Stimulated activated effector memory CD8-positive, alpha-beta T cell treated with anti-CD3 and anti-CD28 coated beads, Interleukin-12 subunit alpha, Interleukin-12 subunit beta, amount 100 ng/mL, for 72 hours (primary cell): ENCODE measurements around the gene MED10.

ENCODE experiments used
- ATAC-seq: fragments of 150-1000 bp; cut with Tn5 transposase; 2 replicates; pipeline ENCODE4 v1.10.0; 2021
- DNase-seq, 2 donors: peaks; one replicate each; pipeline ENCODE4 v3.0.0; 2021 to 2022; ENCODE audit warnings: low spot score in 2 of 2
- H3K27ac Mint-ChIP-seq: one replicate; pipeline ENCODE4 v1.8.0; 2022; ENCODE audit warnings: mild to moderate bottlenecking, mixed read lengths
- H3K36me3 Mint-ChIP-seq: one replicate; pipeline ENCODE4 v1.8.0; 2022; ENCODE audit warnings: mild to moderate bottlenecking, mixed read lengths
- H3K4me1 Mint-ChIP-seq: one replicate; pipeline ENCODE4 v1.8.0; 2022; ENCODE audit warnings: mixed read lengths
- H3K4me3 Mint-ChIP-seq: one replicate; pipeline ENCODE4 v1.8.0; 2022; ENCODE audit warnings: mild to moderate bottlenecking, mixed read lengths
- H3K9me3 Mint-ChIP-seq: one replicate; pipeline ENCODE4 v1.8.0; 2022; ENCODE audit warnings: mixed read lengths

Gene MED10

GRCh38 chr5:6377905-6378765 is at the start of gene MED10:
MED10 (minus strand) TSS chr5:6378547; CDS start chr5:6378483, 64 bp downstream.
- DNase-seq (peak; percentile 87 to 96), ATAC-seq (peak; percentile 94)
- Mint-ChIP-seq H3K27ac (peak within 1 kb of the TSS; percentile 98), H3K4me3 (peak within 1 kb of the TSS; percentile 98), H3K36me3 (peaks cover 62% of the 10 kb centered on the region), H3K4me1 (peaks cover 52% of the 10 kb centered on the region), H3K9me3 (no peaks in the 10 kb centered on the region)

GRCh38 chr5:6427694-6428093 is 49.3 kb upstream of the MED10 start:
- H3K36me3 Mint-ChIP-seq, result no peaks in the 10 kb centered on the region
- no peak for ATAC-seq
- H3K9me3 Mint-ChIP-seq, result no peaks in the 10 kb centered on the region

GRCh38 chr5:6424700-6425099 is 46.4 kb upstream of the MED10 start:
- DNase-seq (no peak), ATAC-seq (no peak)
- H3K9me3 Mint-ChIP-seq, result no peaks in the 10 kb centered on the region
- H3K27ac Mint-ChIP-seq, result no peak overlapping the region
- no peaks in the 10 kb centered on the region for H3K4me1 Mint-ChIP-seq
- no peak overlapping the region for H3K4me3 Mint-ChIP-seq
- no peaks in the 10 kb centered on the region for H3K36me3 Mint-ChIP-seq

More at GRCh38 chr5:6427694-6428093, 49.3 kb upstream of the MED10 start:
- Mint-ChIP-seq H3K4me1 (no peaks in the 10 kb centered on the region), H3K27ac (no peak overlapping the region), H3K4me3 (no peak overlapping the region)
- DNase-seq, result no peak

- Mint-ChIP-seq H3K27ac (no peak overlapping the region), H3K9me3 (no peaks in the 10 kb centered on the region), H3K36me3 (no peaks in the 10 kb centered on the region), H3K4me1 (no peaks in the 10 kb centered on the region), H3K4me3 (no peak overlapping the region)
- peak; percentile 24 for ATAC-seq
- DNase-seq, result no peak
Observed at GRCh38 chr5:6424110-6424659, 45.8 kb upstream of the MED10 start.

- H3K4me3 Mint-ChIP-seq, result no peak overlapping the region
- H3K4me1 Mint-ChIP-seq, result no peaks in the 10 kb centered on the region
- H3K9me3 Mint-ChIP-seq, result no peaks in the 10 kb centered on the region
- no peaks in the 10 kb centered on the region for H3K36me3 Mint-ChIP-seq
- H3K27ac Mint-ChIP-seq, result no peak overlapping the region
- no peak for DNase-seq
- no peak for ATAC-seq
Observed at GRCh38 chr5:6423327-6424109, 45.2 kb upstream of the MED10 start.

GRCh38 chr5:6419340-6419852 is 41.0 kb upstream of the MED10 start:
- DNase-seq (no peak), ATAC-seq (no peak)
- Mint-ChIP-seq H3K9me3 (no peaks in the 10 kb centered on the region), H3K4me3 (no peak overlapping the region), H3K4me1 (no peaks in the 10 kb centered on the region), H3K27ac (no peak overlapping the region), H3K36me3 (no peaks in the 10 kb centered on the region)

GRCh38 chr5:6418679-6419276 is 40.4 kb upstream of the MED10 start:
- no peak overlapping the region for H3K27ac Mint-ChIP-seq
- no peaks in the 10 kb centered on the region for H3K4me1 Mint-ChIP-seq
- no peak overlapping the region for H3K4me3 Mint-ChIP-seq
- H3K36me3 Mint-ChIP-seq, result no peaks in the 10 kb centered on the region
- DNase-seq (no peak), ATAC-seq (no peak)
- H3K9me3 Mint-ChIP-seq, result no peaks in the 10 kb centered on the region

GRCh38 chr5:6417657-6418056 is 39.3 kb upstream of the MED10 start:
- no peak for ATAC-seq
- no peaks in the 10 kb centered on the region for H3K36me3 Mint-ChIP-seq
- no peak overlapping the region for H3K4me3 Mint-ChIP-seq
- no peak for DNase-seq
- no peaks in the 10 kb centered on the region for H3K4me1 Mint-ChIP-seq
- H3K9me3 Mint-ChIP-seq, result no peaks in the 10 kb centered on the region
- H3K27ac Mint-ChIP-seq, result no peak overlapping the region

- ATAC-seq (no peak), DNase-seq (no peak)
- Mint-ChIP-seq H3K9me3 (no peaks in the 10 kb centered on the region), H3K27ac (no peak overlapping the region), H3K4me1 (peaks cover 5% of the 10 kb centered on the region), H3K4me3 (no peak overlapping the region), H3K36me3 (no peaks in the 10 kb centered on the region)
Observed at GRCh38 chr5:6412811-6413210, 34.5 kb upstream of the MED10 start.

GRCh38 chr5:6411141-6411540 is 32.8 kb upstream of the MED10 start:
- Mint-ChIP-seq H3K4me3 (no peak overlapping the region), H3K9me3 (no peaks in the 10 kb centered on the region), H3K36me3 (no peaks in the 10 kb centered on the region), H3K27ac (no peak overlapping the region), H3K4me1 (peaks cover 5% of the 10 kb centered on the region)
- DNase-seq, result no peak
- no peak for ATAC-seq

GRCh38 chr5:6410421-6410820 is 32.1 kb upstream of the MED10 start:
- Mint-ChIP-seq H3K9me3 (no peaks in the 10 kb centered on the region), H3K36me3 (no peaks in the 10 kb centered on the region), H3K4me1 (peaks cover 5% of the 10 kb centered on the region), H3K4me3 (no peak overlapping the region), H3K27ac (no peak overlapping the region)
- ATAC-seq, result no peak
- no peak for DNase-seq

- Mint-ChIP-seq H3K36me3 (no peaks in the 10 kb centered on the region), H3K27ac (no peak overlapping the region), H3K4me3 (no peak overlapping the region), H3K4me1 (peaks cover 5% of the 10 kb centered on the region), H3K9me3 (no peaks in the 10 kb centered on the region)
- peak; percentile 51 for ATAC-seq
- no peak for DNase-seq
Observed at GRCh38 chr5:6408627-6409446, 30.5 kb upstream of the MED10 start.

- Mint-ChIP-seq H3K9me3 (no peaks in the 10 kb centered on the region), H3K36me3 (no peaks in the 10 kb centered on the region), H3K27ac (no peak overlapping the region), H3K4me1 (peaks cover 5% of the 10 kb centered on the region), H3K4me3 (no peak overlapping the region)
- no peak for DNase-seq
- ATAC-seq, result no peak
Observed at GRCh38 chr5:6408260-6408596, 29.9 kb upstream of the MED10 start.

GRCh38 chr5:6407558-6408259 is 29.4 kb upstream of the MED10 start:
- H3K4me3 Mint-ChIP-seq, result no peak overlapping the region
- H3K36me3 Mint-ChIP-seq, result no peaks in the 10 kb centered on the region
- peaks cover 5% of the 10 kb centered on the region for H3K4me1 Mint-ChIP-seq
- ATAC-seq (no peak), DNase-seq (no peak)
- no peak overlapping the region for H3K27ac Mint-ChIP-seq
- no peaks in the 10 kb centered on the region for H3K9me3 Mint-ChIP-seq
